GM10248 (cell line): ENCODE measurements around the gene GNG7.

Experiments
- CTCF ChIA-PET: fragments of 300-600 bp; sonication (Branson Sonifier 250); formaldehyde crosslinking; extraction: SDS; loops from one replicate; lab custom pipeline; 2021; ENCODE audit warnings: antibody characterized with exemption; lab: Yijun Ruan, JAX
- POLR2A ChIA-PET: fragments of 350-650 bp; sonication (Branson Sonifier 250); formaldehyde crosslinking; extraction: SDS; loops from one replicate; lab custom pipeline; 2020; ENCODE audit warnings: antibody characterized with exemption; lab: Yijun Ruan, JAX
- DNase-seq: peaks from one replicate; pipeline ENCODE4 v3.0.0; 2012; ENCODE audit errors: extremely low spot score
- CTCF ChIP-seq: IDR thresholded peaks from 2 replicates; pipeline ENCODE4 v1.5.1; 2012; ENCODE audit warnings: mild to moderate bottlenecking, low read depth; ENCODE audit errors: extremely low read depth, missing control alignments, control extremely low read depth

The GNG7 gene

GRCh38 chr19:2479556-2480194, 222.8 kb downstream of the GNG7 start:
- no peak for DNase-seq
- ChIA-PET POLR2A (interaction anchor here (0.6 to 4.7 kb wide), 8 partner anchors 15 to 142 kb away, joined by 3 to 45 read pairs (median 4); partner anchors contain the start of gene LMNB2), CTCF (interaction anchor here (0.7 to 6.7 kb wide), 7 partner anchors 18 to 157 kb away, joined by 3 to 126 read pairs (median 8); no protein-coding TSS in a partner anchor)
- peak; percentile 35 for TF ChIP-seq CTCF

DNA sequence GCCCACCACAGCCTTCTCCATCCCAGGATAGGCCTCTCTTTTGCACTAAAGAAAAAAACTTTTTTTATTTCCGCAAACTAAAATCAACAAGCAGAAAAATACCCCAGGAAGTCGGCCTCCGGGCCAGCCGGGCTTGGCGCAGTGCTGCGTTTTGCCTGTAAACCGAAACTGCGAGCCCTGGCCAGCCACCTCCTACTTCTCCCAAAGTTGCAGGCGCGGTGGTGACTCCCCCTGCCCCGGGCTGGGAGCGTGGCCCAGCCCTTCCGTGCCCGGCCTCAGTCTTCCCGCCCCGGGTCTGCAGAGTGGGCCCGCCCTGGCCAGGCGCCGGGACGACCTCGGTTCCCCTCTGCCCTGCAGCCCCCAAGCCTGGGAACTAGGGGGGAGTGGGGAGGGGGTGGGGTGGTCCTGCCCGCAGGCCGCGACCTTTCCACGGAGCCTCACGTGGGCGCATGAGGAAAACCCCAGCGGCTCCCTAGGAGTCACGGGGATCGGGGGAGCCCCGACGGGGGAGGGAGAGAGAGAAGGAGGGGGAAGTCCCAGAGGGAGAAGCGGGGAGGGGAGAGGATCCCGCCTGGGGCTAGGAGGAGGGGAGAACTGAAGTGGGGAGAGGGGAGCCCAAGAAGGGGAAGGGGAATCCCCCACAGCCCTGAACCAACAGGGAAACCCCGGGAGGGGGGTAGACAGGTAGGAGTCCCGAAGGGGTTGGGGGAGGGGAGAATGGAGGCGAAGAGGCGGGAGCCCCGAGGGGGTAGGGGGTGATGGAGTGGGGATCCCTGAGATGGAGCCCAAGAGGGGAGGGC, 223.5 kb downstream of the GNG7 start:
- no peak for TF ChIP-seq CTCF
- DNase-seq: peak; percentile 68
- CTCF ChIA-PET: interaction anchor here (0.8 to 6.7 kb wide), 8 partner anchors 19 to 149 kb away, joined by 3 to 126 read pairs (median 8); no protein-coding TSS in a partner anchor
- POLR2A ChIA-PET: interaction anchor here (1.0 to 4.7 kb wide), 14 partner anchors 16 to 148 kb away, joined by 3 to 275 read pairs (median 7); partner anchors contain the start of genes LMNB2 and TIMM13

- ChIA-PET CTCF (interaction anchor here (0.8 to 6.7 kb wide), 8 partner anchors 10 to 150 kb away, joined by 3 to 126 read pairs (median 4); no protein-coding TSS in a partner anchor), POLR2A (interaction anchor here (0.6 to 4.7 kb wide), 18 partner anchors 13 to 1376 kb away, joined by 3 to 275 read pairs (median 4); partner anchors contain the start of genes LMNB2 and TIMM13)
- TF ChIP-seq CTCF: no peak
- DNase-seq: no peak
Observed at GRCh38 chr19:2478278-2478755, 224.2 kb downstream of the GNG7 start.

DNA sequence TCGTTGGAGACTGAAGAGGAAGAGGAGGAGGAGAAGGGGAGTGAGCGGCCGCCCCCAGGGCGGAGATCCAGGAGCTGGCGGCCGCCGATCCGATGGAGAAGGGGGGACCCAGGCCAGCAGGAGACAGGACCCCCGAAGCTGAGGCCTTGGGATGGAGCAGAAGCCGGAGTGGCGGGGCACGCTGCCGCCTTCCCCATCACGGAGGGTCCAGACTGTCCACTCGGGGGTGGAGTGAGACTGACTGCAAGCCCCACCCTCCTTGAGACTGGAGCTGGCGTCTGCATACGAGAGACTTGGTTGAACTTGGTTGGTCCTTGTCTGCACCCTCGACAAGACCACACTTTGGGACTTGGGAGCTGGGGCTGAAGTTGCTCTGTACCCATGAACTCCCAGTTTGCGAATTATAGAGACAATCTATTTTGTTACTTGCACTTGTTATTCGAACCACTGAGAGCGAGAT, 224.7 kb downstream of the GNG7 start:
- ChIA-PET CTCF (interaction anchor here (0.8 to 6.7 kb wide), 8 partner anchors 10 to 150 kb away, joined by 3 to 126 read pairs (median 4); no protein-coding TSS in a partner anchor), POLR2A (interaction anchor here (0.6 to 4.7 kb wide), 21 partner anchors 13 to 1375 kb away, joined by 3 to 275 read pairs (median 9); partner anchors contain the start of genes LMNB2 and TIMM13)
- TF ChIP-seq CTCF: no peak
- DNase-seq: no peak

DNA sequence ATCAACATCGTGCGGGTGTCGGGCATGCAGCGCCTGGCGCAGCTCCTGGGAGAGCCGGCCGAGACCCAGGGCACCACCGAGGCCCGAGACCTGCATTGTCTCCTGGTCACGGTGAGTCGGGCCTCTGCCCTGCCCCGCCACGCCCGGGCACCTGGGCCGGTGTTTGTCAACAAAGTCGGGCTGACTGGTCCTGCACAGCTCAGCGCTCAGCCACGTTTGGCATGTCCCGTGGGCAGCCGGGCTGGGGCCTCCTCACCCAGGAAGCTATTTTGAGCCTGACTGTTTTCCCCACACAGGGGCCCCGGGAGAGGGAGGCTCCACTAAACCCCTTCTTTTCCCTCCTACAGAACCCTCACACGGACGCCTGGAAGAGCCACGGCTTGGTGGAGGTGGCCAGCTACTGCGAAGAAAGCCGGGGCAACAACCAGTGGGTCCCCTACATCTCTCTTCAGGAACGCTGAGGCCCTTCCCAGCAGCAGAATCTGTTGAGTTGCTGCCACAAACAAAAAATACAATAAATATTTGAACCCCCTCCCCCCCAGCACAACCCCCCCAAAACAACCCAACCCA, 225.3 kb downstream of the GNG7 start:
- CTCF ChIA-PET: interaction anchor here (1.1 to 6.7 kb wide), 8 partner anchors 13 to 159 kb away, joined by 3 to 126 read pairs (median 6); no protein-coding TSS in a partner anchor
- POLR2A ChIA-PET: interaction anchor here (0.6 to 4.7 kb wide), 37 partner anchors 12 to 986 kb away, joined by 3 to 275 read pairs (median 9); partner anchors contain the start of genes LMNB2, REEP6 and SGTA
- no peak for TF ChIP-seq CTCF
- no peak for DNase-seq
